G401 (cell line): ENCODE data around the gene SENP7. TPM values are rescaled to one million over a fixed set of nuclear protein-coding genes. Genes with fewer than 3 reads are reported as not detected.
A peak's percentile ranks its signal among the peaks of the same experiment; 100 is the strongest.
"Not testable (repeated sequence)": the region's sequence is repeated elsewhere in the genome, so short reads cannot be mapped to it uniquely, and the experiment has no call there.

Experiments
- DNase-seq: peaks from one replicate; pipeline ENCODE4 v3.0.0-alpha.2; 2015; ENCODE audit warnings: low spot score
- in situ Hi-C: cut with HindIII; loops from 2 replicates; pipeline ENCODE4 v1.10.0; 2016; ENCODE audit warnings: low sequenced_read_pairs, mixed read lengths
- total RNA-seq: library from RNA; depleted of rRNA; stranded (reverse); fragments of >200 nt; shearing (Covaris generic); gene quantifications from 2 replicates; pipeline ENCODE4 v1.2.3, GENCODE V29; 2014

Gene SENP7
- total RNA-seq, 1 experiment from 2014 or later: 7.3 TPM

- DNase-seq: no peak
- in situ Hi-C loops: no loop called here
These were observed 14.9 kb upstream of the SENP7 start for GRCh38 chr3:101527906-101528305.

- DNase-seq: no peak
- in situ Hi-C loops: no loop called here
These were observed 14.4 kb upstream of the SENP7 start for GRCh38 chr3:101527441-101527840.

DNA sequence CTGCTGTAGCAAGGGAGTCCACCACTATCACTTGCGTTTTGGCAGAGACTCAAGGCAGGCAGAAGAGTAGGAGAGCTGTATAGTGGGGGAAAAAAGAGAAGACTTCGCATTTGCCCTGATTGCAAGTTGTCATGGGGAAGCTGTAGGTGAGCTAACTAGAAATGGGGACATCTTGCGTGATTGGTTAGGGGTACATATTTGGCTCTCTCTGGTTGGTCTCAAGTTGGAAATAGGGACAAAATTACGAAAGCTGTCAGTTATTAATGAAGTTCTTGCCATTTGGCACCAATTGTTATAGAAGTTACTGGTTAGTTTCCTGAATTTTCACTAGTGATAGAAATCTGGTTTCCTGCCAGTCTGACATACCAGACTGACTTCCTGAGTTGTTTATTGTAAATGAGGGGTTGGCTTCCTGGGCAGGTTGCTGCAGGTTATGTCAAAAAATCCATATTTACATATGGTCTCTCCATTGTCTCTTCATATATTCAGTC, 8.2 kb upstream of the SENP7 start:
- in situ Hi-C loops: no loop called here
- DNase-seq: no peak

GRCh38 chr3:101519685-101520365, 6.8 kb upstream of the SENP7 start:
- DNase-seq: no peak
- in situ Hi-C loops: no loop called here

- in situ Hi-C loops: no loop called here
These were observed 5.4 kb upstream of the SENP7 start for GRCh38 chr3:101518421-101518871.

DNA sequence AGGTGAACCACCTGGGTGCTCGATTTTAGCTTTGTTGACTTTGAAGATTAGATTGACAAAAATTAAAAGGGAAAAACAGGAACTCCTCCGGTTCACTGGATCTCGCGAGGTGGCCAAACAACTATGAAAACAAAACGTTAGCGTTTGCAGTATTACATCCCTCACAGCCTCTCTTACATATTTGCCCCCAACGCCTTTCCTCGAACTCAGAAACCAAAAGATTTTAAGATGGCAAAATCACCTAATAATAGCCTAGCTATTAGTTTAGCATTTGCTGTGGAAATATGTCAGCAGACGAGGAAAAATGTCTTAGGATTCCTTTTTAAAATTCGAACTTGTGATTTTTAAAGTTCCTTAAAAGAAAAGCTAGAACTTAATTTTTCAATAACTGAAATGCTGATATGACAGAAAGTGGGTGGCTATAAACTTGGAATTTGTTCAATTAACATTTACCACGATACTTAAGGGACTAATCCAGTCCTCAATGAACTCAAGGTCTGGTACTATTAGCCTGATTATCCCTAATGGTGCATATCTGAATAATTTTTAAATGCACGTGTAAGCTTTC, 491 bp upstream of the SENP7 start:
- DNase-seq: no peak
- in situ Hi-C loops: no loop called here

More at GRCh38 chr3:101518421-101518871, 5.4 kb upstream of the SENP7 start:
- no peak for DNase-seq

DNA sequence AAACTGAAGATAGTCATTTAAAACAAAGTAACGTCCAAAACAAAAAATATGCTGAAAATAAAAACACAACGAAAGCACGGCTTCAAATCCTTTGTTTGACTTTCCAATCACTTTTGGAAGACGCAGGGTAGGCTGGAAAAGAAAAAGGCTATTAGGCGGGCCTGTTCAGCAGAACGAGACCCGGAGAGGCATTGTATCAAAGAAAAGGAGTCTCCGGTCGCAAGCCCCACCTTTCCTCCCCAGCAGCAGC, 691 bp downstream of the SENP7 start:
- in situ Hi-C loops: no loop called here
- DNase-seq: no peak

DNA sequence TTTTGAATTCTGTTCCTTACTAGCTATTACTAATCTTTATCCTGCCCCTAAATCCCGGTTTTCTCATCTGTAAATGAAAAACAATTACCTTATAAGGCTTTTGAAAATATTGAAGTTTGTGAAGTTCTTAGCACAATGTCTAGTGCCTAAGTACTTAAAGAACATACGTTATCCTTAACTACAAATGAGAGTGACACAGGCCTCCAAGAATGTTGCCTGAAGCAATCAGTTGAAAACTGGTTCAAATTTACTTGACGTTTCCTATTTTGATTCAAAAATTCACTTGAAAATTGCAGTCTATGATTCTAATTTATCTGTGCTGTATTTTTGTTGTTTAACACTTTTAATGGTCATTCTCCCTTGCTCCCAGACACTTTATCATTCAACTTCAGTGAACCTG, 3.2 kb downstream of the SENP7 start:
- in situ Hi-C loops: no loop called here
- no peak for DNase-seq

DNA sequence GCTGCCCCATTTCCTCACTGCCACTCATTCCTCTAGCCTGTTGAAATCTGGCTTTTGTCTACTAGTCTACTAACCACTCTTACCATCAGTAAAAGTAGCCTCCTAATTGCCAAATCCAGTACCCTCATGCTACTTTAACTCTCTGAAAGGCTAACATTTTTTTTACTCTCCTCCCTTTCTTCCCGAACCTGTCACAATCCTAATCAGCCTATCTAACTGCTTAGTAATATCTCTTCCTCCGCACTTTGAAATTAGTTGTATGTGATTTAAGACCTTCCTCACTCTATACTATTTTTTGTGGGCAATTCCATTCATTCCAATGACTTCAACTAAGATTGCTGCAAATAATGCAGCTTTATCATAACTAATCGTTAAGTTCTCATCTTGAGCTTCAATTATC, 3.7 kb downstream of the SENP7 start:
- no peak for DNase-seq
- in situ Hi-C loops: no loop called here

DNA sequence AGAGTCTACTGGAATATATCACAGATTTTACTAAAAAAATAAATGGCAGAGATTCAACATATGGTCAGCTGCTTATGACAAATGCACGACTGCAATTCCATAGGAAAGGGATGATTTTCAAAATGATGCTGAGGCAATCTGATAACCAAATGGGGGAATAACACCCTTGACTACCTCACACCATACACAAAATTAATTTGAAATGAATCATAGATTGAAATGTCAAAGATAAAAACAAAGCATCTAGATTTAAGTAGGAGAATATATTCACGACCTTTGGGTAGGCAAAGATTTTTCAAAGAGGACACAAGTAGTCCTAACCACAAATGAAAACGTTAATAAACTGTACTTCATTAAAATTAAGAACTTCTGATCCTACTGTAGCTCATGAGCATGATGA, 11.2 kb downstream of the SENP7 start:
- DNase-seq: no peak
- in situ Hi-C loops: no loop called here

DNA sequence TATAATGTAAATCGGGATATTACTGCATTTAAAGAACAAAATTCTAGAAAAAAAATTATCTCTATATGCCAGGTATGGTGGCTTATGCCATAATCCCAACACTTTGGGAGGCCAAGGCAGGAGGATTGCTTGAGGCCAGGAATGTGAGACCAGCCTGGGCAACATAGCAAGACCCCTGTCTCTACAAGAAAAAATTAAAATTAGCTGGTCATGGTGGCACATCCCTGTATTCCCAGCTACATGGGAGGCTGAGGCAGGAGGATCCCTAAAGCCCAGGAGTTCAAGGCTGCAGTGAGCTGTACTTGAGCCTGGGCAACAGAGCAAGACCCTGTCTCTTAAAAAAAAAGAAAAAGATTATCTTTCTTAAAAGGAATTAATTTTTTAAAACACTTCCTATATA, 12.8 kb downstream of the SENP7 start:
- no peak for DNase-seq
- in situ Hi-C loops: no loop called here

DNA sequence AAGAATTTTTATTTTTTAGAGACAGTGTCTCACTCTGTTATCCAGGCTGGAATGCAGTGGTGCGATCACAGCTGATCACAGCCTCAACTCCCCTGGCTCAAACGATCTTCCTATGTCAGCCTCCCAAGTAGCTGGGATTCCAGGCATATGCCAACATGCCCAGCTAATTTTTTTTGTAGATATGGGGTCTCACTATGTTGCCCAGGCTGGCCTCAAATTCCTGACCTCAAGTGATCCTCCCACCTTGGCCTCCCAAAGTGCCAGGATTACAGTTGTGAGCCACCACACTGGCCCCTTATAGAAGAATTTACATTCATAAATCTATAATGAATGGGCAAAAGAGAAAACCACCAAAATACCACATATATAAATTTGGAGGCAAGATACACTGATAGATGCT, 15.2 kb downstream of the SENP7 start:
- no peak for DNase-seq
- in situ Hi-C loops: no loop called here

- DNase-seq: peak; percentile 9
- in situ Hi-C loops: no loop called here
These were observed 17.5 kb downstream of the SENP7 start for GRCh38 chr3:101495552-101495951.

GRCh38 chr3:101484805-101485620, 28.0 kb downstream of the SENP7 start:
- no peak for DNase-seq

GRCh38 chr3:101478980-101479379, 34.0 kb downstream of the SENP7 start:
- no peak for DNase-seq
- in situ Hi-C loops: no loop called here

More at GRCh38 chr3:101484805-101485620, 28.0 kb downstream of the SENP7 start:
- in situ Hi-C loops: no loop called here

GRCh38 chr3:101474841-101475552, 38.0 kb downstream of the SENP7 start:
- DNase-seq, in situ Hi-C loops: not testable (repeated sequence)

DNA sequence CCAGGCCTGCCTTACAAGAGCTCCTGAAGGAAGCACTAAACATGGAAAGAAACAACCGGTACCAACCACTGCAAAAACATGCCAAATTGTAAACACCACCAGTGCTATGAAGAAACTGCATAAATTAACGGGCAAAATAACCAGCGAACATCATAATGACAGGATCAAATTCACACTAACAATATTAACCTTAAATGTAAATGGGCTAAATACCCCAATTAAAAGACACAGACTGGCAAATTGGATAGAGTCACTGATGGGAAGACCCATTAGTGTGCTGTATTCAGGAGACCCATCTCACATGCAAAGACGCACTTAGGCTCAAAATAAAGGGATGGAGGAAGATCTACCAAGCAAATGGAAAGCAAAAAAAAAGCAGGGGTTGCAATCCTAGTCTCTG, 44.3 kb downstream of the SENP7 start:
- DNase-seq, in situ Hi-C loops: not testable (repeated sequence)

GRCh38 chr3:101467310-101467663, 45.7 kb downstream of the SENP7 start:
- in situ Hi-C loops, DNase-seq: not testable (repeated sequence)

- in situ Hi-C loops: no loop called here
- no peak for DNase-seq
These were observed 46.3 kb downstream of the SENP7 start for GRCh38 chr3:101466465-101467309.
